HepG2 (cell line): ENCODE measurements around the gene NINL. TPM values are rescaled to one million over a fixed set of nuclear protein-coding genes. Genes with fewer than 3 reads are reported as not detected.

Source experiments
- ATAC-seq: fragments of 200-7000 bp; cut with Tn5 transposase; 3 replicates; pipeline ENCODE4 v1.9.1; 2020; ENCODE audit warnings: mild to moderate bottlenecking, moderate library complexity
- BruUV-seq: library from RNA; stranded (reverse); fragments of 400-500 nt; replicated peaks from 2 replicates; lab custom pipeline; 2021; lab: Mats Ljungman, UMichigan
- CTCF ChIA-PET: fragments of 300-600 bp; formaldehyde crosslinking; extraction: SDS; loops from one replicate; lab custom pipeline; 2021; ENCODE audit warnings: low total read pairs, inconsistent platforms, low intra/inter-chr PET ratio; lab: Yijun Ruan, JAX
- POLR2A ChIA-PET: fragments of 350-600 bp; sonication (Branson Sonifier 250); formaldehyde crosslinking; loops from one replicate; lab custom pipeline; 2020; ENCODE audit warnings: antibody characterized with exemption, inconsistent platforms; lab: Yijun Ruan, JAX
- DNase-seq: peaks from one replicate; pipeline ENCODE4 v3.0.0-alpha.2; 2015; ENCODE audit warnings: low spot score
- FAIRE-seq: peaks from 3 replicates; lab custom pipeline; 2011; peaks lifted over from hg19 to GRCh38; lab: Jason Lieb, UNC
- H2AFZ ChIP-seq: one replicate; pipeline ENCODE4 v1.6.1; 2011; ENCODE audit warnings: low read length, inconsistent platforms
- H3K27ac ChIP-seq: fragments of 300-600 bp; 3 replicates; pipeline ENCODE4 v1.8.0; 2011; ENCODE audit warnings: mixed run types, mild to moderate bottlenecking, mixed read lengths, low read length, inconsistent platforms; ENCODE audit not compliant: insufficient read depth; ENCODE audit errors: extremely low read length
- H3K27me3 ChIP-seq, 2 experiments: fragments of 200-600 bp in 1 of 2; 2 replicates in 1 of 2; 3 replicates in 1 of 2; pipeline versions ENCODE4 v1.6.0 to v1.8.0; 2011; ENCODE audit warnings: low read length in 2 of 2, mild to moderate bottlenecking in 2 of 2, moderate library complexity in 2 of 2, inconsistent platforms in 1 of 2; ENCODE audit not compliant: insufficient read depth in 2 of 2, control insufficient read depth in 1 of 2
- H3K36me3 ChIP-seq, 2 experiments: fragments of 200-600 bp in 1 of 2; replicated peaks in 1 of 2; 2 replicates in 1 of 2; 3 replicates in 1 of 2; pipeline versions ENCODE4 v1.5.1 to v1.8.0; 2011; ENCODE audit warnings: low read length in 2 of 2, inconsistent platforms in 1 of 2; ENCODE audit not compliant: insufficient read depth in 2 of 2, control insufficient read depth in 1 of 2
- H3K4me1 ChIP-seq: 2 replicates; pipeline ENCODE4 v1.5.1; 2012; ENCODE audit warnings: low read length, inconsistent platforms; ENCODE audit not compliant: insufficient read depth
- H3K4me2 ChIP-seq: 2 replicates; pipeline ENCODE4 v1.6.0; 2011; ENCODE audit warnings: low read depth, low read length, inconsistent platforms
- H3K4me3 ChIP-seq, 3 experiments: fragments of 200-600 bp in 1 of 3; sonication (generic), shearing (Covaris generic) in 1 of 3; replicated peaks in 1 of 3; 2 replicates each; pipeline ENCODE4 v1.5.1; 2011 to 2016; ENCODE audit warnings: low read length in 3 of 3, inconsistent platforms in 2 of 3, low read depth in 2 of 3, mild to moderate bottlenecking in 2 of 3, control low read depth in 1 of 3, mixed read lengths in 1 of 3; ENCODE audit not compliant: insufficient read depth in 1 of 3
- H3K79me2 ChIP-seq: one replicate; pipeline ENCODE4 v1.6.1; 2011; ENCODE audit warnings: low read length, inconsistent platforms; ENCODE audit not compliant: insufficient read depth
- H3K9ac ChIP-seq: 2 replicates; pipeline ENCODE4 v1.6.0; 2011; ENCODE audit warnings: mild to moderate bottlenecking, low read depth, low read length, inconsistent platforms; ENCODE audit not compliant: insufficient read depth
- H3K9me3 ChIP-seq: 2 replicates; pipeline ENCODE4 v1.5.1; 2012; ENCODE audit warnings: mild to moderate bottlenecking, low read length
- H4K20me1 ChIP-seq: 2 replicates; pipeline ENCODE4 v1.6.0; 2011; ENCODE audit warnings: inconsistent platforms, mild to moderate bottlenecking, low read length, moderate library complexity; ENCODE audit not compliant: insufficient read depth
- BRD4 ChIP-seq: sonication (generic); formaldehyde crosslinking; IDR thresholded peaks from 2 replicates; pipeline ENCODE4 v1.4.0; 2020; ENCODE audit warnings: missing genetic modification reagents
- HNRNPLL ChIP-seq: fragments of 200-400 bp; formaldehyde crosslinking; IDR thresholded peaks from 2 replicates; pipeline ENCODE4 v1.6.1; 2017; ENCODE audit warnings: mild to moderate bottlenecking, low read depth, low read length; ENCODE audit not compliant: poor library complexity, severe bottlenecking
- KLF11 ChIP-seq: IDR thresholded peaks from 2 replicates; pipeline ENCODE4 v1.6.1; 2016; ENCODE audit warnings: missing compliant biosample characterization
- MED1 ChIP-seq: sonication (generic); formaldehyde crosslinking; IDR thresholded peaks from 2 replicates; pipeline ENCODE4 v1.4.0; 2020; ENCODE audit warnings: missing genetic modification reagents
- NFYB ChIP-seq: sonication (generic); formaldehyde crosslinking; IDR thresholded peaks from 2 replicates; pipeline ENCODE4 v1.4.0; 2020; ENCODE audit warnings: missing genetic modification reagents
- NONO ChIP-seq, 2 experiments: fragments of 450-650 bp in 1 of 2; sonication (generic) in 1 of 2; formaldehyde crosslinking in 1 of 2; IDR thresholded peaks in 1 of 2; conservative IDR thresholded peaks in 1 of 2; 2 replicates each; pipeline versions ENCODE4 v1.6.1 to v1.8.0; 2017 to 2022; ENCODE audit warnings: mild to moderate bottlenecking in 1 of 2, missing genetic modification reagents in 1 of 2, moderate library complexity in 1 of 2
- SNRNP70 ChIP-seq: fragments of 200-400 bp; formaldehyde crosslinking; IDR thresholded peaks from 2 replicates; pipeline ENCODE4 v1.6.1; 2017; ENCODE audit warnings: mild to moderate bottlenecking, low read depth, low read length, moderate library complexity
- WIZ ChIP-seq: sonication (generic); formaldehyde crosslinking; IDR thresholded peaks from 2 replicates; pipeline ENCODE4 v1.5.1; 2020; ENCODE audit warnings: mild to moderate bottlenecking, missing genetic modification reagents
- ZNF282 ChIP-seq: fragments of 450-650 bp; IDR thresholded peaks from 2 replicates; pipeline ENCODE4 v1.6.1; 2018; ENCODE audit not compliant: partially characterized antibody
- ZNF354B ChIP-seq: sonication (generic); formaldehyde crosslinking; IDR thresholded peaks from 2 replicates; pipeline ENCODE4 v1.8.0; 2022; ENCODE audit warnings: mild to moderate bottlenecking, missing genetic modification reagents
- ZNF768 ChIP-seq: sonication (generic); formaldehyde crosslinking; IDR thresholded peaks from 2 replicates; pipeline ENCODE4 v1.4.0; 2020; ENCODE audit warnings: missing genetic modification reagents
- ZNF775 ChIP-seq: sonication (generic); formaldehyde crosslinking; IDR thresholded peaks from 2 replicates; pipeline ENCODE4 v1.4.0; 2020; ENCODE audit warnings: missing genetic modification reagents, mild to moderate bottlenecking, moderate library complexity, borderline replicate concordance
- ZNF883 ChIP-seq: sonication (generic); formaldehyde crosslinking; IDR thresholded peaks from 2 replicates; pipeline ENCODE4 v1.5.1; 2020; ENCODE audit warnings: mild to moderate bottlenecking, missing genetic modification reagents; ENCODE audit errors: not compliant biosample characterization
- ZSCAN21 ChIP-seq: sonication (generic); formaldehyde crosslinking; IDR thresholded peaks from 2 replicates; pipeline ENCODE4 v1.8.0; 2022; ENCODE audit warnings: mild to moderate bottlenecking, missing genetic modification reagents, moderate library complexity, borderline replicate concordance
- WGBS: methylation state at CpG from one replicate; pipeline ENCODE4 v1.1.6; 2017; ENCODE audit warnings: low lambda C conversion rate; 5-methylcytosine and 5-hydroxymethylcytosine counted together
- in situ Hi-C: cut with HindIII; loops from 2 replicates; pipeline ENCODE4 v1.10.0; 2017; ENCODE audit warnings: low pct_unique_long_range_greater_than_20kb; ENCODE audit not compliant: extremely low pct_ligation_motif_present
- intact Hi-C: fragments of 100-400 bp; cut with micrococcal nuclease; formaldehyde crosslinking; loops from one replicate; pipeline ENCODE4 v1.10.0; 2022; ENCODE audit not compliant: unreplicated experiment
- polyA plus RNA-seq, 8 experiments: library from polyadenylated mRNA; depleted of rRNA in 3 of 8; stranded (reverse) in 7 of 8; unstranded in 1 of 8; fragments of >200 nt; fragmentation: Illumina TruSeq in 4 of 8; extraction: Trizol in 4 of 8; gene quantifications; 2 replicates each; pipeline versions ENCODE4 v1.2.1 to v1.2.3, GENCODE V29; 2011 to 2016; ENCODE audit warnings: low read depth in 4 of 8, missing spikeins in 1 of 8, mixed read lengths in 1 of 8; ENCODE audit not compliant: insufficient read depth in 1 of 8
- total RNA-seq, 5 experiments: library from RNA; depleted of rRNA; stranded (reverse); fragments of >200 nt; fragmentation: Illumina TruSeq; extraction: Trizol; gene quantifications; 2 replicates each; pipeline ENCODE4 v1.2.3, GENCODE V29; 2016; ENCODE audit warnings: low read depth in 1 of 5
- TF ChIP-seq, protein P1 (sequence below): sonication (generic); formaldehyde crosslinking; IDR thresholded peaks from 2 replicates; pipeline ENCODE4 v1.4.0; 2020; ENCODE audit warnings: missing genetic modification reagents
- TF ChIP-seq, protein P2 (sequence below): sonication (generic); formaldehyde crosslinking; IDR thresholded peaks from 2 replicates; pipeline ENCODE4 v1.4.0; 2020; ENCODE audit warnings: mild to moderate bottlenecking, missing genetic modification reagents

NINL gene
- total and polyA plus RNA-seq, 2 of the 13 experiments (the other 11 are each of a cell fraction or from before 2014, with no cell fraction given) = 32.3 to 34.3 TPM

DNA sequence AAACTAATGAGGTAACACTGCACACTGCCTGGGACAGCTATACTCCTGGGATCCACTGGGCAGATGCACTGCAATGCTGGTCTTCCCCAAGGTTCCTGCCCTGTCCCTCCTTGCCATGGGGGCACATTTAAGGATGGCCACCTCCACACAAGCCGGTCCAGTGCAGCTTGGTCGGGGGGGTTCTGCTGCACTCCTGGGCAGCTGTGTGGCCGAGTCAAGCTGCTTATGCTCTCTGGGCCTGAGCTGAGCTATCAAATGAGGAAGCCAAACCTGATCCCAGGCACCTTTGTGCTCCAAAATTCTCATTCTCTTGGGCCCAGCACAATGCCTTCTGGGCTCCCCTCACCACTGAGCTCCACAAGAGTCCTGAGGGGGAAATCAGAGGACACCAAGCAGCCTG lies 37.3 kb downstream of the NINL start:
- no peak overlapping the region for H3K9ac ChIP-seq
- H3K4me3 ChIP-seq = no peak overlapping the region
- TF ChIP-seq ZNF883 (CRISPR knock-in tag) (peak; percentile 52), KLF11 (no peak), ZSCAN21 (CRISPR knock-in tag) (peak; percentile 20; the same call in 1 of the 2 replicates), ZNF282 (no peak), NFYB (no peak), SNRNP70 (no peak), MED1 (CRISPR knock-in tag) (no peak), ZNF775 (no peak), ZNF768 (CRISPR knock-in tag) (peak; percentile 72; the same call in 1 of the 2 replicates), HNRNPLL (no peak), WIZ (CRISPR knock-in tag) (no peak), BRD4 (CRISPR knock-in tag) (no peak), NONO (IDR thresholded peaks at IDR 0.05) (no peak), NONO (CRISPR knock-in tag; conservative IDR thresholded peaks at IDR 0.05) (no peak), ZNF354B (no peak)
- TF ChIP-seq, protein P1, sequence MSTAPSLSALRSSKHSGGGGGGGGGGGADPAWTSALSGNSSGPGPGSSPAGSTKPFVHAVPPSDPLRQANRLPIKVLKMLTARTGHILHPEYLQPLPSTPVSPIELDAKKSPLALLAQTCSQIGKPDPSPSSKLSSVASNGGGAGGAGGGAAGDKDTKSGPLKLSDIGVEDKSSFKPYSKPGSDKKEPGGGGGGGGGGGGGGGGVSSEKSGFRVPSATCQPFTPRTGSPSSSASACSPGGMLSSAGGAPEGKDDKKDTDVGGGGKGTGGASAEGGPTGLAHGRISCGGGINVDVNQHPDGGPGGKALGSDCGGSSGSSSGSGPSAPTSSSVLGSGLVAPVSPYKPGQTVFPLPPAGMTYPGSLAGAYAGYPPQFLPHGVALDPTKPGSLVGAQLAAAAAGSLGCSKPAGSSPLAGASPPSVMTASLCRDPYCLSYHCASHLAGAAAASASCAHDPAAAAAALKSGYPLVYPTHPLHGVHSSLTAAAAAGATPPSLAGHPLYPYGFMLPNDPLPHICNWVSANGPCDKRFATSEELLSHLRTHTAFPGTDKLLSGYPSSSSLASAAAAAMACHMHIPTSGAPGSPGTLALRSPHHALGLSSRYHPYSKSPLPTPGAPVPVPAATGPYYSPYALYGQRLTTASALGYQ (CRISPR knock-in tag) = no peak
- TF ChIP-seq, protein P2, sequence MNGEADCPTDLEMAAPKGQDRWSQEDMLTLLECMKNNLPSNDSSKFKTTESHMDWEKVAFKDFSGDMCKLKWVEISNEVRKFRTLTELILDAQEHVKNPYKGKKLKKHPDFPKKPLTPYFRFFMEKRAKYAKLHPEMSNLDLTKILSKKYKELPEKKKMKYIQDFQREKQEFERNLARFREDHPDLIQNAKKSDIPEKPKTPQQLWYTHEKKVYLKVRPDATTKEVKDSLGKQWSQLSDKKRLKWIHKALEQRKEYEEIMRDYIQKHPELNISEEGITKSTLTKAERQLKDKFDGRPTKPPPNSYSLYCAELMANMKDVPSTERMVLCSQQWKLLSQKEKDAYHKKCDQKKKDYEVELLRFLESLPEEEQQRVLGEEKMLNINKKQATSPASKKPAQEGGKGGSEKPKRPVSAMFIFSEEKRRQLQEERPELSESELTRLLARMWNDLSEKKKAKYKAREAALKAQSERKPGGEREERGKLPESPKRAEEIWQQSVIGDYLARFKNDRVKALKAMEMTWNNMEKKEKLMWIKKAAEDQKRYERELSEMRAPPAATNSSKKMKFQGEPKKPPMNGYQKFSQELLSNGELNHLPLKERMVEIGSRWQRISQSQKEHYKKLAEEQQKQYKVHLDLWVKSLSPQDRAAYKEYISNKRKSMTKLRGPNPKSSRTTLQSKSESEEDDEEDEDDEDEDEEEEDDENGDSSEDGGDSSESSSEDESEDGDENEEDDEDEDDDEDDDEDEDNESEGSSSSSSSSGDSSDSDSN (CRISPR knock-in tag) = 0 out of 2 replicates have a peak, but pooled peaks have one; percentile 0
- ChIA-PET CTCF (no interaction called here), POLR2A (no interaction called here)
- no peaks in the 10 kb centered on the region for H3K27me3 ChIP-seq
- peaks cover 18% of the 10 kb centered on the region; the same call in 1 of the 2 replicates for H4K20me1 ChIP-seq
- no peak for DNase-seq
- no peak for FAIRE-seq
- intact Hi-C loops = no loop called here
- peaks cover 75% of the 10 kb centered on the region for H3K4me1 ChIP-seq
- no peak for ATAC-seq
- no peak overlapping the region for H3K27ac ChIP-seq
- no peak overlapping the region for H3K4me2 ChIP-seq
- no TSS peak for BruUV-seq
- peaks cover 47% of the 10 kb centered on the region for H3K79me2 ChIP-seq
- in situ Hi-C loops = no loop called here
- WGBS = 59% methylated on average over 3 of the region's 3 CpGs
- no peak overlapping the region for H2AFZ ChIP-seq
- no peaks in the 10 kb centered on the region for H3K9me3 ChIP-seq
- peaks cover 4 to 18% of the 10 kb centered on the region in 2 experiments for H3K36me3 ChIP-seq
